Lung (tissue), 12 donors: Measurements from ENCODE around the gene AGPAT3. TPM values are rescaled to one million over a fixed set of nuclear protein-coding genes. Genes with fewer than 3 reads are reported as not detected.
A peak's percentile ranks its signal among the peaks of the same experiment; 100 is the strongest.

ENCODE experiments used
- ATAC-seq: fragments of 200-7000 bp; cut with Tn5 transposase; one replicate; pipeline ENCODE4 v1.9.1; 2020; ENCODE audit warnings: moderate number of reproducible peaks; ENCODE audit not compliant: insufficient read depth, low FRiP score
- DNase-seq, 3 donors: peaks; one replicate each; pipeline ENCODE4 v3.0.0-alpha.2; 2013 to 2017
- H3K27ac ChIP-seq, 2 donors: one replicate each; pipeline ENCODE4 v1.5.1; 2013; ENCODE audit warnings: mild to moderate bottlenecking in 2 of 2, moderate library complexity in 2 of 2, control low read depth in 1 of 2, inconsistent platforms in 1 of 2, low read depth in 1 of 2, low read length in 1 of 2
- H3K27me3 ChIP-seq, 3 donors: one replicate each; pipeline ENCODE4 v1.5.1; 2013; ENCODE audit warnings: low read length in 2 of 3; ENCODE audit not compliant: control insufficient read depth in 3 of 3, insufficient read depth in 3 of 3
- H3K36me3 ChIP-seq, 4 donors: one replicate each; pipeline ENCODE4 v1.5.1; 2013; ENCODE audit warnings: low read length in 4 of 4, mild to moderate bottlenecking in 1 of 4, moderate library complexity in 1 of 4; ENCODE audit not compliant: control insufficient read depth in 4 of 4, insufficient read depth in 4 of 4
- H3K4me1 ChIP-seq, 5 donors: one replicate each; pipeline ENCODE4 v1.5.1; 2013; ENCODE audit warnings: low read length in 5 of 5, mild to moderate bottlenecking in 2 of 5, moderate library complexity in 1 of 5; ENCODE audit not compliant: control insufficient read depth in 5 of 5, insufficient read depth in 5 of 5
- H3K4me3 ChIP-seq: one replicate; pipeline ENCODE4 v1.5.1; 2013; ENCODE audit warnings: mild to moderate bottlenecking, control low read depth, moderate library complexity
- H3K9ac ChIP-seq, 2 donors: one replicate each; pipeline ENCODE4 v1.5.1; 2013; ENCODE audit warnings: low read length in 2 of 2, control low read depth in 1 of 2; ENCODE audit not compliant: insufficient read depth in 1 of 2
- H3K9me3 ChIP-seq, 4 donors: one replicate each; pipeline ENCODE4 v1.5.1; 2013; ENCODE audit warnings: low read length in 3 of 4, mild to moderate bottlenecking in 1 of 4, moderate library complexity in 1 of 4; ENCODE audit not compliant: control insufficient read depth in 4 of 4, insufficient read depth in 3 of 4
- CTCF ChIP-seq: IDR thresholded peaks from 2 replicates; pipeline ENCODE4 v1.5.1; 2012; ENCODE audit warnings: mild to moderate bottlenecking; ENCODE audit errors: control extremely low read depth, extremely low read depth
- WGBS, 2 donors: extraction: QIAGEN DNeasy Blood & Tissue Kit; methylation state at CpG; one replicate each; pipeline ENCODE4 v1.1.7; 2013; 5-methylcytosine and 5-hydroxymethylcytosine counted together
- polyA plus RNA-seq, 2 donors: library from polyadenylated mRNA; stranded (reverse); fragments of 200-250 nt; gene quantifications; one replicate each; pipeline ENCODE4 v1.2.1, GENCODE V29; 2013
- total RNA-seq, 2 donors: library from RNA; depleted of rRNA in 1 of 2; stranded (reverse); fragments of >200 nt in 1 of 2; gene quantifications; one replicate each; pipeline ENCODE4 v1.2.1, GENCODE V29; 2014 to 2021
- donor health status: control.
- donor health status: control.
- donor health status: Bipolar disorder and iron deficiency.
- donor health status: healthy.
- donor health status: DM: yes; HTN: yes; CAD: no.

The AGPAT3 gene
- total and polyA plus RNA-seq, 4 donors = 29.4 to 120 (median 43.9) TPM

DNA sequence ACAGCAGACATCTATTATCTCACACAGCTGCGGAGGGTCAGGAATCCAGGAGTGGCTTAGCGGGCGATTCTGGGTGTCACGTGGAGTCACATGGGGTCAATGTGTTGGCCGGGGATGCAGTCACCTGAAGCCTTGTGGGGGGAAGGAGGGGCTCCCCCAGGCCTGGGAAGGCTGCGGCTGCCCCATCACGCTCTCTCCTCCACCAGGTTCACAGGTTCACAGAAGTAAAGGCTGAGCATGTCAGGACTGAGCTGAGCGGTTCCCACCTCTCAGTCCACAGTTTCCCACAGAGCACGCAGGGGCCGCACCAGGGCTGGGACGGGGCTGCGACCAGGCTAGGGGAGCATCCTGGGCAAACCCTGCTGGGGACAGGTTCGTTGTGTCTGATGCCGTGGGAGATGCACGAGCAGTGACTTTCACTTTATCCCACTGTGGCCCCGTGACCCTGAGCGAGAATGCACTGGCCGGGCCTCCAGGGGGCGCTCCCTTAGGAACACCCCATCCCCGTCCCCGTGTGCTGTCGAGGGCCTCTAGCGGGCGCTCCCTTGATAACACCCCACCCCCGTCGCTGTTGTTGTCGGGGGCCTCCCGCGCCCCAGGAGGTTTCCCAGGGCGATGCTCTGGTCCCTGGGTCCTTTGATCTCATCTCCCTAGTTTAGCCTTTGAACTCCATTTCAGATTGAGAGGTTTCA lies 73.9 kb downstream of the AGPAT3 start:
- peak; percentile 93 for TF ChIP-seq CTCF
- Histone ChIP-seq H3K9me3 (no peaks in the 10 kb centered on the region), H3K4me3 (no peak overlapping the region), H3K27me3 (no peaks in the 10 kb centered on the region), H3K4me1 (peaks cover 0 to 17% (median 11%) of the 10 kb centered on the region in 5 donors), H3K36me3 (peaks cover 0 to 13% (median 1%) of the 10 kb centered on the region in 4 donors), H3K27ac (peak overlapping the region in 1 of 2 donors; percentile 34), H3K9ac (no peak overlapping the region)
- 19 to 25% methylated on average over 30 of the region's 30 CpGs for WGBS, 2 donors
- DNase-seq (peak; percentile 62 to 75 (median 63)), ATAC-seq (peak; percentile 89)

DNA sequence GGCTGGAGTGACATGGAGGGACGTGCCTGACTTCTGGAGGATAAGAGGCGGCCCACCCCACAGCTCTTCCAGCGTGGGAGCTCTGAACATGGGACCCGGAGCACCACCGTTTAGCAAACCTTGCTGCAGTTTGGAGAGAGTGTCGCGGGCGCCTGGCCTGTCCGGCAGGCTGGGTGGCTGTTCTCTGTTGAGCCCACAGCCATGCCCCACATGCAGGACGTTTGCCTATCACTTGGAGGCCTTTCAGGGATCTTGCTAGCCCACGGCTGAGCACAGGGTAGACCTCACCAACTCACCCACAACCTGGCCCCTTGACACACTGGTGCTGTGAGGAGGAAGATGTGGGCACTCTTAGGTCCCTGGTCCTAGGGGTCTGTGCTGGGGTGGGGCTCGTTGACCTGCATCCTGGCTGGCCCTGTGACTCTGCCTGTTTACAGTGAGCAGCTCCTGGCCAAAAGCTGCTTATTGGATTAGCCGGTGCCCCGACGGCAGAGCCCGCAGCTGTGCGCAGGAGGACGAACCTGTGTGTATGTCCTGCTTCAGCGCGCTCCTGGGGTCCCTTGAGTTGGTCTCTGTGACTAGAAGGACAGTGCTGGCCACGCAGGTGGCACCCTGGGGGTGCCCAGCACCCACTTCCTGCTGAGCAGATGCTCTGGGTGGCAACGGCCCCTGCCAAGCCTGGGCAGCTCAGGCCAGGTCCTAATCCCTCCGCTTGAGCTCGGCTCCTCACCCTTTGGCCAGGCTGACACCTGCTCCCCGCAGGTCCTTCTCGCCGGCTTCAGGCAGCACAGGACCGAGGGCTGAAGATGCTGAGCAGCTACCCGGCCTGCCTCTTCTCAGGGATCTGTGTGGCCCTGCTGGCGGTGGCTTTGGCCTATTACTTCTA lies 74.7 kb downstream of the AGPAT3 start:
- 85 to 90% methylated on average over 30 of the region's 30 CpGs for WGBS, 2 donors
- no peak for TF ChIP-seq CTCF
- H3K27ac ChIP-seq = no peak overlapping the region

DNA sequence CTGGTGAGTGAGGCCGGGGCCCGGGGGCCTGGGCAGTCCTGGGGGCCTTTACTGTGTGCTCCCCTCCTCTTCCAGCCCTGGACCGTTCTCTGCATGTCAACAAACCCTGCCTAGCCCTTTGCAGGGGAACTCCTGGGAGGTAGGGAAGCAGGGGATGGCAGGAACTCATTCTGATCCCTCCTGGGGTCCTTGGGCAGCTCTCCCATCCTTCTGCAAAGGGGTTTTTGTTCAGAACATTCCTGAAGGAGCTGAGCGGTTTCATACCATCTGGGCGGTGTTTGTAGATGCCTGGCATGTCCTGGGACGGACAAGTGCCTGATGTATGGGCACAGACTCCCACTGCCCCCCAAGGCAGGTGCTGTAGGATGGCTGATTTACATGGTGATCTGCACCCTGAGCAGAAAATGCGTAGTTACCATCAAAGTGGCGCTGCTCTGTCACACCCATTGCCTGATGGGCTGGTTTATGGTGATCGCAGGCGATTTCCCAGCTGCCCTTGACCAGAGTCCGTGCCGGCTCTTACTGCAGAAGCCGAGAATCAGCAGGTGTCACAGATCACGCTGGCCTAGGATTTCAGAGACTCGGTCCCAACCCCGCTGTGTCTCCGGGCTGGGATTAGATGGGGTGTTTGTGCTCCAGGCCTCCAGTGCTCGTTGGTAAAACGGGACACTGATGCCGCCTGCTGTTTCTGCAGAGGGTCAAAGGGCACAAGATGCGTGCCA lies 75.5 kb downstream of the AGPAT3 start:
- Histone ChIP-seq H3K36me3 (peaks cover 0 to 5% (median 0%) of the 10 kb centered on the region in 4 donors), H3K9me3 (no peaks in the 10 kb centered on the region), H3K27me3 (no peaks in the 10 kb centered on the region), H3K4me3 (no peak overlapping the region), H3K9ac (no peak overlapping the region), H3K4me1 (peaks cover 0 to 22% (median 11%) of the 10 kb centered on the region in 5 donors), H3K27ac (no peak overlapping the region)
- no peak for TF ChIP-seq CTCF
- DNase-seq (no peak), ATAC-seq (no peak)
- WGBS, 2 donors = 93 to 97% methylated on average over 21 of the region's 21 CpGs

More for the DNA sequence above, 74.7 kb downstream of the AGPAT3 start:
- H3K4me3 ChIP-seq = no peak overlapping the region
- peak; percentile 7 for ATAC-seq
- H3K36me3 ChIP-seq = peaks cover 0 to 9% (median under 1%) of the 10 kb centered on the region in 4 donors
- H3K27me3 ChIP-seq = no peaks in the 10 kb centered on the region
- H3K9me3 ChIP-seq = no peaks in the 10 kb centered on the region
- H3K4me1 ChIP-seq = peaks cover 0 to 21% (median 13%) of the 10 kb centered on the region in 5 donors
- DNase-seq = no peak
- H3K9ac ChIP-seq = no peak overlapping the region
